Ramos (cell line): ENCODE results near the gene MYO10.

Experiments
- in situ Hi-C: fragments of 300-500 bp; cut with MboI; formaldehyde crosslinking; loops from one replicate; pipeline ENCODE4 v1.14.3; 2022; ENCODE audit warnings: low sequenced_read_pairs; ENCODE audit not compliant: unreplicated experiment

Gene MYO10

DNA sequence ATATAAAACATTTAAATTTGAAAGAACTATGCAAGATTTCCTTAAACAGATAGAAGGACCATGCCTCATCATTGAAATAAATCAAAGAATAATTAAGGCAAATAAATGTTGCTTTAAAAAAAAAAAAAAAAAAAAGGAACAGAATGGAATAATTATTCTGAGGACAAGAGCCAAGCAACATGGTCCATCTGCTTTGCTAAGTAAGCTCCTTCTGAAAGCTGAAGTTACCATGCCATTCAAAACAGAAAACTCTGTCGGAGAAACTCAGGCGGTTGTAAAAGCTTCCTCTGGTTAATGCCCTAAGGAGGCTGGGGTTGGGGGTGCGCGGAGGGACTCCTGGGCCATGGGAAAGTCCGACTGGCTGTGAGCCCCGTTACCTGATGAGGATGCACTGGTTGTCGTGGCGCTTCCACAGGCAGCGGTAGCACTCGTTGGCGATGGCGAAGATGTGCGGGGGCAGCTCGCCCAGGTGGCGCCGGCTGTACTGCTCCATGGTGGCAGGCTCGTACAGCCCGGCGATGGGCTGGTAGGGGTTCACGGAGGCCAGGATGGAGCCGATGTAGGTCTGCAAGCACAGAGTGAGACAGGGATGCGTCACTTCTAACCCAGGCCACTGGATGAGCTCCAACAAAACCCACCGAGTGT is 141.7 kb downstream of the MYO10 start:
- in situ Hi-C loops = loop anchor here (10.0 kb wide), 1 partner anchor 390 kb away; no protein-coding TSS in a partner anchor

GRCh38 chr5:16792598-16793275 is 143.4 kb downstream of the MYO10 start:
- in situ Hi-C loops = loop anchor here (10.0 kb wide), 1 partner anchor 392 kb away; no protein-coding TSS in a partner anchor

GRCh38 chr5:16791904-16792597 is 144.0 kb downstream of the MYO10 start:
- in situ Hi-C loops = loop anchor here (10.0 kb wide), 1 partner anchor 393 kb away; no protein-coding TSS in a partner anchor

- in situ Hi-C loops = loop anchor here (10.0 kb wide), 1 partner anchor 394 kb away; no protein-coding TSS in a partner anchor
Measured at GRCh38 chr5:16791036-16791705, 144.9 kb downstream of the MYO10 start.

- in situ Hi-C loops = no loop called here
Measured at GRCh38 chr5:16788957-16789356, 147.1 kb downstream of the MYO10 start.

DNA sequence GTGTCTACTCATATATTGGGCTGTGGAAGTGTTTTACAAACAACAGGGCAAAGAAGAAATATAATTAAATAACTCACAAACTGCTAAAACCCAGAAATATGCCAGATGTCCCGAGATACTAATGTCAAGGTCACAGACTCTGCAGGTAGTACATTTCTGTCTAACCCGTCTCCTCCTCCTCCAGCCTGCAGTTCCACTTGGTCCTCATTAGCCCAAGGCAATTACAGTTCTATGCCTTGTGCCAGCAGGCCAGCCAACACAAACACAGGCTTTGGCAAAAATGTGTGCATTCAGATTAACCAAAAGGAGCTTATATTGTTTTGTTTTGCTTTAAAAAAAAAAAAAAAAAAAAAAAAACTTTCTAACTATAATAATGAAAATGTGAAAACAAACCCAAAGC is 148.8 kb downstream of the MYO10 start:
- in situ Hi-C loops = no loop called here

- in situ Hi-C loops = no loop called here
Measured at GRCh38 chr5:16784843-16785791, 151.0 kb downstream of the MYO10 start.

- in situ Hi-C loops = no loop called here
Measured at GRCh38 chr5:16784088-16784487, 152.0 kb downstream of the MYO10 start.

- in situ Hi-C loops = no loop called here
Measured at GRCh38 chr5:16781828-16782626, 154.1 kb downstream of the MYO10 start.

DNA sequence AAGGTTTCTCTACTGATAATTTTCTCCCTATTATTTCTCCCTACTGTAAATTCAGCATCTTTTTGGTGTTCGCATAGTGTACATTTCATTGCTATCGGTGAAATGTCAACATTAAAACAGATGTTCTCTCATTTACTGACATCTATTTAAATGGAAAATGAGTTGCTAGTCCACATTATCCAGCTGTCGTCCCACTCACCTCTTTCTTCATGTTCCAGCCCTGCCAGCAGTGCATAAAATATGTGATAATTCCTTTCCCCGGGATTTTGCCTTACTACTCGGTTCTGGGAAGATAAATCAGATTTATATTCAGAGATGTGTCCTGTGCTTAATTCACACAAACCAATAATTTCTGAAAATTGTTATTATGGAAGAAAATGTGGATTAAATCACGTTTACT is 155.8 kb downstream of the MYO10 start:
- in situ Hi-C loops = no loop called here

GRCh38 chr5:16777432-16777831 is 158.7 kb downstream of the MYO10 start:
- in situ Hi-C loops = no loop called here

- in situ Hi-C loops = no loop called here
Measured at GRCh38 chr5:16776611-16777251, 159.4 kb downstream of the MYO10 start.

- in situ Hi-C loops = no loop called here
Measured at GRCh38 chr5:16774806-16775205, 161.3 kb downstream of the MYO10 start.

DNA sequence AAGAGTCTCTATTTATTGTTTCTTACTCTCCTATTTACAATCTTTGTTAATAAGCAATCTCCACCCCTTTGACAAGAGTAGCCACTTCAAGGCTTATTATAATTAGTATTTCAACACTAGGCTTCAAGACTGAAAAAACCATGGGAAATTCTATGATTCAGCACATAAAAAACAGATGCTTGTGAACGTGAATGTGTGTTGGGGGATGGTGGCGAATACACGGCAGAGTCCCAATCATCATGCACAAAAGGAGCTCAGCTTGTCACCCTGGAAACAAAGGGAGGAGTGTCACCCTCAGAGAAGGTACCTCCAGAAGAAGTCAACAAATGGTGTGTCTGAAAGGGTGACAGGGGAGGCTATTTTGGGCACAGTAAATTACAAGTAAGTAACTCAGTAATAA is 162.1 kb downstream of the MYO10 start:
- in situ Hi-C loops = no loop called here

GRCh38 chr5:16772556-16772955 is 163.5 kb downstream of the MYO10 start:
- in situ Hi-C loops = no loop called here

GRCh38 chr5:16768184-16768583 is 167.9 kb downstream of the MYO10 start:
- in situ Hi-C loops = no loop called here

DNA sequence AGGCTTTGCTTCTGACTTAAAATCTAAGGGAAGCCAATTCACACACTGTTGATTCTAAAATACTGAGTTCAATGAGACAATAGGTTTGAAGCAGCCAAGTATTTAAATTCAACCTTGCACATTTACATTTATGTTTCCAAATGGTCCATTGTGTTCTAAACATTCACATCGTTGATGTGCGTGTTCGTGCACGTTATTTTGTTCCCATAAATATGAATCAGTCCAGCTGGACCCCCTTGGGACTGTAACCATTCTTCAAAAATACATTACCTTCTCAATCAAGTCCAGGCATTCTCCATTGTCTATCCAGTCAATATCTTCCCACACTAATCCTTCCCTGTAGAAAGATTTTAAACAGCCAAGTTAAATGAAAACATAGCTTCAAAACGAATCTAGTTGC is 172.9 kb downstream of the MYO10 start:
- in situ Hi-C loops = no loop called here

GRCh38 chr5:16759147-16759773 is 176.8 kb downstream of the MYO10 start:
- in situ Hi-C loops = no loop called here
